A673 (cell line): ENCODE measurements around the gene POLG.

Source experiments
- EZH2 ChIP-seq: fragments of 200-600 bp; sonication (generic); IDR thresholded peaks from 2 replicates; pipeline ENCODE4 v1.6.1; 2017; ENCODE audit warnings: borderline replicate concordance, low read depth, mild to moderate bottlenecking, mixed read lengths, antibody characterized with exemption, low read length; ENCODE audit not compliant: poor library complexity, severe bottlenecking
- TF ChIP-seq, protein P1 (sequence below): fragments of 300-800, 200-600 bp; sonication (generic); conservative IDR thresholded peaks from 2 replicates; pipeline ENCODE4 v1.5.1; 2017; ENCODE audit warnings: low read depth, mild to moderate bottlenecking, antibody characterized with exemption, low read length, moderate library complexity, mixed read lengths

DNA sequence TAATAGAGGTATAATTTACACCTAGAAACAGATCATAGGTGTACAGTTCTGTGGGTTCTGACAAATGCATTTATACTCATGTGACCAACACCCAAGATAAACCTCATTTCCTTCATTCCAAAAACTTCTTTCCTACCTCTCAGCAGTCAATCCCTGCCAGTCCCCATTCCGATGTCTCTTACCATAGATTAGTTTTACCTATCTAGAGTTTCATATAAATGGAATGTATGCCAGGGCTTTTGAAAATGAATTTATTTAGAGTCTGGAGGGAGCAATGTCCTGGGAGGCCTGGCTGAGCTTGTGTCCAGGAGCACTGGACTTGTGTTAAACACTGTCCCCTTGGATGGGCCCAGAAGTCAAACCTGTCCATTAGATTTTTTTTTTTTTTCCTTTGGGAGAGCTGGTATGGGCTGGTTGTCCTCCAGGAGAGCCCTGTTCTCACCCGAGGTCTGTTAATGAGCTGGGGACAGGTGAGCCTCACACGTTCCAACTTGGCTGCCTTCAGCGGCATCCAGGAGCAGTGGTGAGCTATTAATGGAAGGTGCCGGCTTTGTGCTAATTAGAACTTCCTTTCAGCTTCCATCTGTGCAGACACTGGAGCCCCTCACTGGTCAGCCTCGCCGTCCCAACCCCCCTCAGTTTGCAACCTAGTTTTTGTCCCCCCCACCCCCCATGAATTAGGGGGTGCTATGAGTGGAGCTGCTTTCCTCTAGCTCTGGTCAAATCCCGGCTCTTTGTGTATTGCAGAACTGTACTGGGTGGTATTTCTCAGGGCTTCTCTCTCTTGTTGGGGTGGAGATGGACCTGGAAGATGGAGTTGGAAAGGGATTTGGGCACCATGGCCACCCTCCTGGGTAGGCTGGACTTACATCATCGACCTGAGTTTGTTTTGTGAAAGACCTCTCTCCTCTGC is 40.7 kb upstream of the POLG start:
- TF ChIP-seq, protein P1, sequence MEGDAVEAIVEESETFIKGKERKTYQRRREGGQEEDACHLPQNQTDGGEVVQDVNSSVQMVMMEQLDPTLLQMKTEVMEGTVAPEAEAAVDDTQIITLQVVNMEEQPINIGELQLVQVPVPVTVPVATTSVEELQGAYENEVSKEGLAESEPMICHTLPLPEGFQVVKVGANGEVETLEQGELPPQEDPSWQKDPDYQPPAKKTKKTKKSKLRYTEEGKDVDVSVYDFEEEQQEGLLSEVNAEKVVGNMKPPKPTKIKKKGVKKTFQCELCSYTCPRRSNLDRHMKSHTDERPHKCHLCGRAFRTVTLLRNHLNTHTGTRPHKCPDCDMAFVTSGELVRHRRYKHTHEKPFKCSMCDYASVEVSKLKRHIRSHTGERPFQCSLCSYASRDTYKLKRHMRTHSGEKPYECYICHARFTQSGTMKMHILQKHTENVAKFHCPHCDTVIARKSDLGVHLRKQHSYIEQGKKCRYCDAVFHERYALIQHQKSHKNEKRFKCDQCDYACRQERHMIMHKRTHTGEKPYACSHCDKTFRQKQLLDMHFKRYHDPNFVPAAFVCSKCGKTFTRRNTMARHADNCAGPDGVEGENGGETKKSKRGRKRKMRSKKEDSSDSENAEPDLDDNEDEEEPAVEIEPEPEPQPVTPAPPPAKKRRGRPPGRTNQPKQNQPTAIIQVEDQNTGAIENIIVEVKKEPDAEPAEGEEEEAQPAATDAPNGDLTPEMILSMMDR = no peak
- no peak for TF ChIP-seq EZH2
